GM23338 (cell line): ENCODE results near the gene TAOK2.

Source experiments
- CREB1 ChIP-seq: fragments of 250-450 bp; sonication (Bioruptor Pico); IDR thresholded peaks from 2 replicates; pipeline ENCODE4 v1.5.0; 2020; ENCODE audit warnings: low read depth, mild to moderate bottlenecking, moderate library complexity
- CTCF ChIP-seq, 2 experiments: fragments of 200-600 bp in 1 of 2; sonication (generic) in 1 of 2; conservative IDR thresholded peaks; 2 replicates each; pipeline versions ENCODE4 v1.5.1 to v1.6.1; 2016 to 2017; ENCODE audit warnings: antibody characterized with exemption in 2 of 2, low read depth in 2 of 2, mild to moderate bottlenecking in 2 of 2, moderate library complexity in 1 of 2
- NANOG ChIP-seq: IDR thresholded peaks from 2 replicates; pipeline ENCODE4 v1.6.1; 2016; ENCODE audit warnings: antibody characterized with exemption, borderline replicate concordance

- no peak for TF ChIP-seq CTCF (conservative IDR thresholded peaks at IDR 0.05; ENCODE audit: low read depth in 2 of 2)
- TF ChIP-seq NANOG, result no peak
- TF ChIP-seq CREB1 (CRISPR knock-in tag), result no peak
Measured at GRCh38 chr16:29940656-29941055, 33.0 kb upstream of the TAOK2 start.
